K562 (cell line): Measurements from ENCODE around the gene MBOAT2. TPM values are rescaled to one million over a fixed set of nuclear protein-coding genes. Genes with fewer than 3 reads are reported as not detected.

Experiments used
- ATF3 ChIP-seq, 2 experiments: fragments of 450-650 bp in 1 of 2; sonication (generic) in 1 of 2; formaldehyde crosslinking in 1 of 2; IDR thresholded peaks in 1 of 2; conservative IDR thresholded peaks in 1 of 2; 2 replicates each; pipeline versions ENCODE4 v1.6.1 to v1.8.1; 2016 to 2023; ENCODE audit warnings: mild to moderate bottlenecking in 2 of 2, moderate library complexity in 2 of 2, inconsistent platforms in 1 of 2, missing genetic modification reagents in 1 of 2
- BHLHE40 ChIP-seq: IDR thresholded peaks from 2 replicates; pipeline ENCODE4 v1.6.1; 2011; ENCODE audit warnings: low read length, improper control_type of control experiment
- DEAF1 ChIP-seq: fragments of 450-650 bp; formaldehyde crosslinking; IDR thresholded peaks from 2 replicates; pipeline ENCODE4 v1.4.0; 2020; ENCODE audit warnings: mild to moderate bottlenecking, moderate library complexity
- DPF2 ChIP-seq: fragments of 450-650 bp; IDR thresholded peaks from 2 replicates; pipeline ENCODE4 v1.6.1; 2016
- EP300 ChIP-seq: IDR thresholded peaks from 2 replicates; pipeline ENCODE4 v1.6.1; 2012; ENCODE audit warnings: low read length, improper control_type of control experiment
- FIP1L1 ChIP-seq: fragments of 200-400 bp; formaldehyde crosslinking; IDR thresholded peaks from 2 replicates; pipeline ENCODE4 v1.6.1; 2018; ENCODE audit warnings: mild to moderate bottlenecking, low read depth, low read length; ENCODE audit not compliant: poor library complexity, severe bottlenecking
- GABPA ChIP-seq: fragments of 200-800 bp; sonication (Bioruptor generic); conservative IDR thresholded peaks from 2 replicates; pipeline ENCODE4 v1.6.1; 2016; ENCODE audit warnings: low read depth, missing genetic modification characterization, missing compliant biosample characterization
- HOMEZ ChIP-seq: fragments of 250-450 bp; sonication (Bioruptor Pico); IDR thresholded peaks from 2 replicates; pipeline ENCODE4 v1.4.0; 2020; ENCODE audit warnings: mild to moderate bottlenecking, moderate library complexity
- JUND ChIP-seq, 2 experiments: IDR thresholded peaks; 2 replicates in 1 of 2; 3 replicates in 1 of 2; pipeline ENCODE4 v1.6.1; 2011; ENCODE audit warnings: borderline replicate concordance in 2 of 2, low read depth in 2 of 2, low read length in 2 of 2, improper control_type of control experiment in 1 of 2, missing biosample characterization in 1 of 2, missing genetic modification characterization in 1 of 2, missing genetic modification reagents in 1 of 2
- KLF16 ChIP-seq: IDR thresholded peaks from 2 replicates; pipeline ENCODE4 v1.6.1; 2016; ENCODE audit warnings: antibody characterized with exemption
- L3MBTL2 ChIP-seq: fragments of 450-650 bp; IDR thresholded peaks from 2 replicates; pipeline ENCODE4 v1.6.1; 2016; ENCODE audit warnings: mild to moderate bottlenecking, moderate library complexity
- MEIS2 ChIP-seq: fragments of 450-650 bp; IDR thresholded peaks from 2 replicates; pipeline ENCODE4 v1.6.1; 2014; ENCODE audit warnings: mild to moderate bottlenecking; ENCODE audit not compliant: partially characterized antibody
- NFYB ChIP-seq: IDR thresholded peaks from 2 replicates; pipeline ENCODE4 v1.6.1; 2011; ENCODE audit warnings: mild to moderate bottlenecking, moderate library complexity; ENCODE audit not compliant: insufficient read length; ENCODE audit errors: extremely low read depth
- PHTF2 ChIP-seq: fragments of 250-450 bp; sonication (Bioruptor Pico); IDR thresholded peaks from 2 replicates; pipeline ENCODE4 v1.5.0; 2021; ENCODE audit warnings: mild to moderate bottlenecking
- PKNOX1 ChIP-seq: fragments of 450-650 bp; IDR thresholded peaks from 2 replicates; pipeline ENCODE4 v1.6.1; 2016
- RBBP5 ChIP-seq: fragments of 200-600 bp; sonication (generic); IDR thresholded peaks from 2 replicates; pipeline ENCODE4 v1.6.1; 2012; ENCODE audit warnings: borderline replicate concordance, mild to moderate bottlenecking, low read length, control low read depth, inconsistent platforms; ENCODE audit not compliant: insufficient read depth, poor library complexity, severe bottlenecking
- SMARCA4 ChIP-seq: fragments of 450-650 bp; IDR thresholded peaks from 2 replicates; pipeline ENCODE4 v1.6.1; 2016
- TCF3 ChIP-seq: sonication (generic); formaldehyde crosslinking; IDR thresholded peaks from 2 replicates; pipeline ENCODE4 v1.4.0; 2020; ENCODE audit warnings: mild to moderate bottlenecking, missing genetic modification reagents
- TEAD4 ChIP-seq, 2 experiments: sonication (generic) in 1 of 2; formaldehyde crosslinking in 1 of 2; IDR thresholded peaks; 2 replicates each; pipeline versions ENCODE4 v1.6.1 to v1.8.0; 2012 to 2022; ENCODE audit warnings: borderline replicate concordance in 1 of 2, inconsistent platforms in 1 of 2, low read length in 1 of 2, mild to moderate bottlenecking in 1 of 2, missing genetic modification reagents in 1 of 2
- TRIM24 ChIP-seq, 2 experiments: fragments of 450-650 bp; IDR thresholded peaks; 2 replicates each; pipeline ENCODE4 v1.6.1; 2016
- polyA plus RNA-seq, 8 experiments: library from polyadenylated mRNA; depleted of rRNA in 4 of 8; stranded (reverse) in 5 of 8; unstranded in 3 of 8; fragments of >200 nt; fragmentation: Nextera tagmentation in 2 of 8; fragmentation: Illumina TruSeq in 1 of 8; extraction: Ambion mirVana in 2 of 8; extraction: Trizol in 1 of 8; gene quantifications; 2 replicates each; pipeline versions ENCODE4 v1.2.1 to v1.2.3, GENCODE V29; 2011 to 2014; ENCODE audit warnings: inconsistent platforms in 1 of 8, missing spikeins in 1 of 8
- total RNA-seq, 7 experiments: library from RNA; depleted of rRNA in 6 of 7; stranded (reverse); fragments of >200 nt in 6 of 7; fragmentation: Illumina TruSeq in 2 of 7; extraction: Trizol in 2 of 7; gene quantifications; 2 replicates each; pipeline versions ENCODE4 v1.2.1 to v1.2.3, GENCODE V29; 2011 to 2021; ENCODE audit warnings: low replicate concordance in 1 of 7
- TF ChIP-seq, protein P1 (sequence below): sonication (generic); formaldehyde crosslinking; IDR thresholded peaks from 2 replicates; pipeline ENCODE4 v1.8.1; 2023; ENCODE audit warnings: mild to moderate bottlenecking, missing genetic modification reagents

The MBOAT2 gene
- total and polyA plus RNA-seq, 9 of the 15 experiments (the other 6 are each of a cell fraction or from before 2014, with no cell fraction given) = 8.4 to 122 (median 27.6) TPM

GRCh38 chr2:8923183-8923582, 80.3 kb downstream of the MBOAT2 start (continued):
- TF ChIP-seq L3MBTL2 = no peak
- no peak for TF ChIP-seq HOMEZ
- TF ChIP-seq TRIM24 (IDR thresholded peaks at IDR 0.05) = peak in 1 of 2 experiments; percentile 17; a peak in 1 of 4 replicates
- peak; percentile 83 for TF ChIP-seq TCF3 (CRISPR knock-in tag)
- peak; percentile 64 for TF ChIP-seq MEIS2
- no peak for TF ChIP-seq NFYB
- TF ChIP-seq DPF2 = peak; percentile 54; the same call in 1 of the 2 replicates
- TF ChIP-seq FIP1L1 = no peak
- TF ChIP-seq BHLHE40 = no peak
- TF ChIP-seq DEAF1 (CRISPR knock-in tag) = no peak
- peak; percentile 32; the same call in 1 of the 2 replicates for TF ChIP-seq JUND (IDR thresholded peaks at IDR 0.05; ENCODE audit: borderline replicate concordance, low read depth, low read length)
- no peak for TF ChIP-seq JUND (tag; IDR thresholded peaks at IDR 0.05; ENCODE audit: borderline replicate concordance, low read depth, low read length)
- TF ChIP-seq KLF16 = peak; percentile 23; the same call in 1 of the 2 replicates
- TF ChIP-seq PHTF2 (CRISPR knock-in tag) = no peak
- peak; percentile 32; the same call in 1 of the 2 replicates for TF ChIP-seq TEAD4 (IDR thresholded peaks at IDR 0.05; ENCODE audit: low read length)
- no peak for TF ChIP-seq TEAD4 (CRISPR knock-in tag; IDR thresholded peaks at IDR 0.05; ENCODE audit: borderline replicate concordance)
- TF ChIP-seq, protein P1, sequence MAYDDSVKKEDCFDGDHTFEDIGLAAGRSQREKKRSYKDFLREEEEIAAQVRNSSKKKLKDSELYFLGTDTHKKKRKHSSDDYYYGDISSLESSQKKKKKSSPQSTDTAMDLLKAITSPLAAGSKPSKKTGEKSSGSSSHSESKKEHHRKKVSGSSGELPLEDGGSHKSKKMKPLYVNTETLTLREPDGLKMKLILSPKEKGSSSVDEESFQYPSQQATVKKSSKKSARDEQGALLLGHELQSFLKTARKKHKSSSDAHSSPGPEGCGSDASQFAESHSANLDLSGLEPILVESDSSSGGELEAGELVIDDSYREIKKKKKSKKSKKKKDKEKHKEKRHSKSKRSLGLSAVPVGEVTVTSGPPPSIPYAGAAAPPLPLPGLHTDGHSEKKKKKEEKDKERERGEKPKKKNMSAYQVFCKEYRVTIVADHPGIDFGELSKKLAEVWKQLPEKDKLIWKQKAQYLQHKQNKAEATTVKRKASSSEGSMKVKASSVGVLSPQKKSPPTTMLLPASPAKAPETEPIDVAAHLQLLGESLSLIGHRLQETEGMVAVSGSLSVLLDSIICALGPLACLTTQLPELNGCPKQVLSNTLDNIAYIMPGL (CRISPR knock-in tag) = no peak
- no peak for TF ChIP-seq RBBP5
- TF ChIP-seq GABPA = no peak
- 0 out of 2 replicates have a peak, but pooled peaks have one; percentile 31 for TF ChIP-seq SMARCA4
- peak; percentile 60; the same call in 1 of the 2 replicates for TF ChIP-seq EP300
- TF ChIP-seq ATF3 (IDR thresholded peaks at IDR 0.05) = peak; percentile 35; the same call in 1 of the 2 replicates
- no peak for TF ChIP-seq ATF3 (CRISPR knock-in tag; conservative IDR thresholded peaks at IDR 0.05)
- TF ChIP-seq PKNOX1 = peak; percentile 89
